Ovary (tissue), 9 donors: ENCODE data around the gene STIMATE. TPM values are rescaled to one million over a fixed set of nuclear protein-coding genes. Genes with fewer than 3 reads are reported as not detected.

ENCODE experiments used
- DNase-seq, 5 donors: peaks; one replicate each; pipeline ENCODE4 v3.0.0-alpha.2; 2019 to 2020
- H3K27ac ChIP-seq, 2 donors: fragments of 200-600 bp; one replicate each; pipeline versions ENCODE4 v1.5.1 to v1.8.0; 2019 to 2022
- H3K27me3 ChIP-seq: fragments of 200-600 bp; one replicate; pipeline ENCODE4 v1.8.0; 2022
- H3K36me3 ChIP-seq: fragments of 200-600 bp; sonication (generic); one replicate; pipeline ENCODE4 v1.5.1; 2019
- H3K4me1 ChIP-seq: one replicate; pipeline ENCODE4 v1.8.1; 2013; ENCODE audit warnings: mild to moderate bottlenecking, moderate library complexity; ENCODE audit not compliant: insufficient read depth
- H3K4me3 ChIP-seq: fragments of 200-600 bp; sonication (generic); one replicate; pipeline ENCODE4 v1.5.1; 2017
- H3K9me3 ChIP-seq, 2 donors: fragments of 200-600 bp in 1 of 2; sonication (generic) in 1 of 2; one replicate each; pipeline versions ENCODE4 v1.5.1 to v1.8.1; 2013 to 2019; ENCODE audit warnings: mild to moderate bottlenecking in 1 of 2, moderate library complexity in 1 of 2
- CTCF ChIP-seq, 3 donors: fragments of 450-650 bp in 2 of 3; fragments of 200-600 bp in 1 of 3; IDR thresholded peaks; one replicate each; pipeline versions ENCODE4 v1.5.1 to v1.8.0; 2016 to 2022; ENCODE audit warnings: antibody characterized with exemption in 3 of 3, mild to moderate bottlenecking in 1 of 3
- EP300 ChIP-seq: sonication (generic); formaldehyde crosslinking; IDR thresholded peaks from one replicate; pipeline ENCODE4 v1.6.1; 2017; ENCODE audit warnings: antibody characterized with exemption
- POLR2A ChIP-seq: fragments of 450-650 bp; IDR thresholded peaks from one replicate; pipeline ENCODE4 v1.6.1; 2017; ENCODE audit warnings: antibody characterized with exemption, mild to moderate bottlenecking, moderate library complexity
- WGBS, 3 donors: extraction: QIAGEN DNeasy Blood & Tissue Kit in 1 of 3; methylation state at CpG; one replicate each; pipeline versions ENCODE4 v1.1.5 to v1.1.7; 2013 to 2017; 5-methylcytosine and 5-hydroxymethylcytosine counted together
- intact Hi-C, 4 donors: fragments of 100-400 bp; cut with DNase I; formaldehyde crosslinking; loops; one replicate each; pipeline versions ENCODE4 v1.11.0 to v1.15.1; 2022 to 2023
- polyA plus RNA-seq, 2 donors: library from polyadenylated mRNA; stranded (reverse); fragments of 200-250 nt in 1 of 2; fragments of 350-450 nt in 1 of 2; fragmentation: Illumina TruSeq in 1 of 2; extraction: RNeasy Lipid Tissue Mini Kit (QIAGEN cat#74804) in 1 of 2; gene quantifications; one replicate each; pipeline ENCODE4 v1.2.3, GENCODE V29; 2013 to 2014
- total RNA-seq, 7 donors: library from RNA; depleted of rRNA in 2 of 7; stranded (reverse); fragments of >200 nt in 2 of 7; fragmentation: NEBNext Ultra II Directional in 3 of 7; extraction: Animal tissue kit (Norgen Biotek cat#: 25700) in 3 of 7; gene quantifications; one replicate each; pipeline versions ENCODE4 v1.1.0 to v1.2.4, GENCODE V29; 2016 to 2023
- donor health status: DM: no; HTN: no; CAD: no; lungs with moderate emphysema.
- donor health status: DM: no; HTN: no; CAD: no.
- donor health status: Bipolar disorder and iron deficiency.
- donor health status: DM: yes; HTN: yes; CAD: no.
- donor health status: DM: no; HTN: no; CAD: no.
- donor health status: DM: yes; HTN: yes; CAD: no.

Gene STIMATE
- total and polyA plus RNA-seq, 9 donors = 7.4 to 29.9 (median 17.1) TPM

- Histone ChIP-seq H3K9me3 (no peaks in the 10 kb centered on the region), H3K27me3 (no peaks in the 10 kb centered on the region), H3K4me1 (peaks cover 7% of the 10 kb centered on the region), H3K4me3 (no peak overlapping the region), H3K36me3 (no peaks in the 10 kb centered on the region), H3K27ac (no peak overlapping the region)
- 87 to 91% (median 90%) methylated on average over 8 of the region's 8 CpGs for WGBS, 3 donors
- no peak for TF ChIP-seq EP300
- no peak for TF ChIP-seq CTCF (IDR thresholded peaks at IDR 0.05)
- no peak for TF ChIP-seq POLR2A
- intact Hi-C loops = no loop called here
- DNase-seq = no peak
Observed at GRCh38 chr3:52838561-52839267, 58.6 kb downstream of the STIMATE start.

GRCh38 chr3:52836986-52837385 is 60.4 kb downstream of the STIMATE start:
- Histone ChIP-seq H3K27ac (no peak overlapping the region), H3K36me3 (no peaks in the 10 kb centered on the region), H3K4me1 (peaks cover 7% of the 10 kb centered on the region), H3K4me3 (no peak overlapping the region), H3K9me3 (no peaks in the 10 kb centered on the region), H3K27me3 (no peaks in the 10 kb centered on the region)
- intact Hi-C loops = no loop called here
- TF ChIP-seq POLR2A = no peak
- no peak for TF ChIP-seq CTCF (IDR thresholded peaks at IDR 0.05)
- no peak for TF ChIP-seq EP300
- WGBS, 3 donors = 90 to 93% (median 91%) methylated on average over 4 of the region's 4 CpGs
- DNase-seq = no peak

- no peaks in the 10 kb centered on the region for H3K36me3 ChIP-seq
- WGBS, 3 donors = 86 to 91% (median 88%) methylated on average over 5 of the region's 5 CpGs
- no peaks in the 10 kb centered on the region for H3K9me3 ChIP-seq
- H3K4me1 ChIP-seq = peaks cover 7% of the 10 kb centered on the region
- no peak for DNase-seq
- no peak overlapping the region for H3K4me3 ChIP-seq
- intact Hi-C loops = no loop called here
- H3K27ac ChIP-seq = no peak overlapping the region
- no peak for TF ChIP-seq EP300
- no peak for TF ChIP-seq CTCF (IDR thresholded peaks at IDR 0.05)
- no peak for TF ChIP-seq POLR2A
- no peaks in the 10 kb centered on the region for H3K27me3 ChIP-seq
Observed at GRCh38 chr3:52836471-52836845, 60.9 kb downstream of the STIMATE start.

- Histone ChIP-seq H3K4me1 (peaks cover 7% of the 10 kb centered on the region), H3K27me3 (no peaks in the 10 kb centered on the region), H3K27ac (no peak overlapping the region), H3K36me3 (no peaks in the 10 kb centered on the region), H3K9me3 (no peaks in the 10 kb centered on the region), H3K4me3 (no peak overlapping the region)
- no peak for DNase-seq
- 81 to 83% (median 82%) methylated on average over 8 of the region's 8 CpGs for WGBS, 3 donors
- TF ChIP-seq POLR2A (no peak), CTCF (IDR thresholded peaks at IDR 0.05) (no peak), EP300 (no peak)
- intact Hi-C loops = no loop called here
Observed at GRCh38 chr3:52835766-52836470, 61.4 kb downstream of the STIMATE start.
